GM12878 (cell line): ENCODE results near the gene PRSS16. TPM values are rescaled to one million over a fixed set of nuclear protein-coding genes. Genes with fewer than 3 reads are reported as not detected.

Experiments used
- BCLAF1 ChIP-seq: fragments of 450-650 bp; IDR thresholded peaks from 2 replicates; pipeline ENCODE4 v1.6.1; 2017; ENCODE audit warnings: antibody characterized with exemption, mild to moderate bottlenecking, moderate library complexity
- CBX3 ChIP-seq: fragments of 200-600 bp; sonication (generic); IDR thresholded peaks from 2 replicates; pipeline ENCODE4 v1.6.1; 2016; ENCODE audit warnings: low read depth, borderline replicate concordance
- FOXM1 ChIP-seq: IDR thresholded peaks from 2 replicates; pipeline ENCODE4 v1.6.1; 2012; ENCODE audit warnings: low read depth, mild to moderate bottlenecking, inconsistent platforms, low read length, moderate library complexity
- IKZF2 ChIP-seq, 2 experiments: fragments of 450-650 bp; IDR thresholded peaks; 2 replicates each; pipeline ENCODE4 v1.6.1; 2017; ENCODE audit warnings: mild to moderate bottlenecking in 2 of 2, moderate library complexity in 2 of 2
- RAD21 ChIP-seq: IDR thresholded peaks from 2 replicates; pipeline ENCODE4 v1.6.1; 2011; ENCODE audit warnings: mild to moderate bottlenecking, low read depth, low read length, moderate library complexity; ENCODE audit not compliant: insufficient read depth
- SMAD5 ChIP-seq: IDR thresholded peaks from 2 replicates; pipeline ENCODE4 v1.6.1; 2016; ENCODE audit warnings: antibody characterized with exemption, low read depth
- STAT1 ChIP-seq: fragments of 450-650 bp; conservative IDR thresholded peaks from 2 replicates; pipeline ENCODE4 v1.6.1; 2014; ENCODE audit warnings: antibody characterized with exemption, mild to moderate bottlenecking
- SUPT20H ChIP-seq: IDR thresholded peaks from 2 replicates; pipeline ENCODE4 v1.6.1; 2011; ENCODE audit warnings: low read depth, mild to moderate bottlenecking, low read length, moderate library complexity, borderline replicate concordance; ENCODE audit not compliant: control insufficient read depth
- TAF1 ChIP-seq: IDR thresholded peaks from 2 replicates; pipeline ENCODE4 v1.6.1; 2011; ENCODE audit warnings: mild to moderate bottlenecking, low read depth, low read length, borderline replicate concordance
- polyA plus RNA-seq, 11 experiments: library from polyadenylated mRNA; depleted of rRNA in 4 of 11; unstranded in 6 of 11; stranded (reverse) in 5 of 11; fragments of >200 nt; fragmentation: Nextera tagmentation in 4 of 11; fragmentation: Illumina TruSeq in 1 of 11; extraction: Ambion mirVana in 4 of 11; extraction: Trizol in 1 of 11; gene quantifications; 1 replicate in 1 of 11; 2 replicates in 10 of 11; pipeline versions ENCODE4 v1.2.1 to v1.2.3, GENCODE V29; 2011 to 2016; ENCODE audit warnings: inconsistent platforms in 2 of 11, missing spikeins in 2 of 11, low read depth in 1 of 11
- total RNA-seq, 4 experiments: library from RNA; depleted of rRNA in 3 of 4; stranded (reverse); fragments of >200 nt in 3 of 4; fragmentation: Illumina TruSeq in 1 of 4; extraction: Trizol in 1 of 4; gene quantifications; 2 replicates each; pipeline versions ENCODE4 v1.2.1 to v1.2.3, GENCODE V29; 2013 to 2021
- TF ChIP-seq, protein P1 (sequence below): IDR thresholded peaks from 2 replicates; pipeline ENCODE4 v1.6.1; 2011; ENCODE audit warnings: borderline replicate concordance, low read depth, mild to moderate bottlenecking, moderate library complexity, mixed read lengths, low read length; ENCODE audit not compliant: insufficient read depth; ENCODE audit errors: extremely low read length

PRSS16 gene
- total and polyA plus RNA-seq, 10 of the 15 experiments (the other 5 are each of a cell fraction or from before 2014, with no cell fraction given), result 2.1 to 12.8 (median 6.6) TPM

- TF ChIP-seq BCLAF1 (no peak), SUPT20H (no peak), STAT1 (no peak), CBX3 (no peak), IKZF2 (IDR thresholded peaks at IDR 0.05) (no peak), TAF1 (no peak), RAD21 (no peak), SMAD5 (no peak), FOXM1 (no peak)
- TF ChIP-seq, protein P1, sequence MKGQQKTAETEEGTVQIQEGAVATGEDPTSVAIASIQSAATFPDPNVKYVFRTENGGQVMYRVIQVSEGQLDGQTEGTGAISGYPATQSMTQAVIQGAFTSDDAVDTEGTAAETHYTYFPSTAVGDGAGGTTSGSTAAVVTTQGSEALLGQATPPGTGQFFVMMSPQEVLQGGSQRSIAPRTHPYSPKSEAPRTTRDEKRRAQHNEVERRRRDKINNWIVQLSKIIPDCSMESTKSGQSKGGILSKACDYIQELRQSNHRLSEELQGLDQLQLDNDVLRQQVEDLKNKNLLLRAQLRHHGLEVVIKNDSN, result no peak
Observed at GRCh38 chr6:27290850-27291208, 43.3 kb downstream of the PRSS16 start (continued).
